GM13977 (cell line): ENCODE data around the gene PDZD4.

Experiments
- DNase-seq: peaks from one replicate; pipeline ENCODE4 v3.0.0; 2012; ENCODE audit warnings: low spot score
- in situ Hi-C: fragments of 300-500 bp; cut with MboI; formaldehyde crosslinking; loops from one replicate; pipeline ENCODE4 v1.12.0; 2022; ENCODE audit warnings: low sequenced_read_pairs, low pct_unique_long_range_greater_than_20kb, mixed read lengths, inconsistent platforms; ENCODE audit not compliant: unreplicated experiment
- TF ChIP-seq, protein P1 (sequence below): IDR thresholded peaks from 2 replicates; pipeline ENCODE4 v1.5.1; 2012; ENCODE audit warnings: mild to moderate bottlenecking, control low read depth; ENCODE audit not compliant: insufficient read depth; ENCODE audit errors: extremely low read depth, missing control alignments

The PDZD4 gene

GRCh38 chrX:153769865-153770600 lies 60.3 kb downstream of the PDZD4 start:
- in situ Hi-C loops, result no loop called here
- DNase-seq, result peak; percentile 33
- TF ChIP-seq, protein P1, sequence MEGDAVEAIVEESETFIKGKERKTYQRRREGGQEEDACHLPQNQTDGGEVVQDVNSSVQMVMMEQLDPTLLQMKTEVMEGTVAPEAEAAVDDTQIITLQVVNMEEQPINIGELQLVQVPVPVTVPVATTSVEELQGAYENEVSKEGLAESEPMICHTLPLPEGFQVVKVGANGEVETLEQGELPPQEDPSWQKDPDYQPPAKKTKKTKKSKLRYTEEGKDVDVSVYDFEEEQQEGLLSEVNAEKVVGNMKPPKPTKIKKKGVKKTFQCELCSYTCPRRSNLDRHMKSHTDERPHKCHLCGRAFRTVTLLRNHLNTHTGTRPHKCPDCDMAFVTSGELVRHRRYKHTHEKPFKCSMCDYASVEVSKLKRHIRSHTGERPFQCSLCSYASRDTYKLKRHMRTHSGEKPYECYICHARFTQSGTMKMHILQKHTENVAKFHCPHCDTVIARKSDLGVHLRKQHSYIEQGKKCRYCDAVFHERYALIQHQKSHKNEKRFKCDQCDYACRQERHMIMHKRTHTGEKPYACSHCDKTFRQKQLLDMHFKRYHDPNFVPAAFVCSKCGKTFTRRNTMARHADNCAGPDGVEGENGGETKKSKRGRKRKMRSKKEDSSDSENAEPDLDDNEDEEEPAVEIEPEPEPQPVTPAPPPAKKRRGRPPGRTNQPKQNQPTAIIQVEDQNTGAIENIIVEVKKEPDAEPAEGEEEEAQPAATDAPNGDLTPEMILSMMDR, result no peak

GRCh38 chrX:153769158-153769864 lies 61.0 kb downstream of the PDZD4 start:
- in situ Hi-C loops, result no loop called here
- TF ChIP-seq, protein P1, result no peak

GRCh38 chrX:153768311-153769157 lies 61.8 kb downstream of the PDZD4 start:
- TF ChIP-seq, protein P1, result no peak

More at GRCh38 chrX:153769158-153769864, 61.0 kb downstream of the PDZD4 start:
- peak; percentile 22 for DNase-seq

GRCh38 chrX:153767674-153768055 lies 62.7 kb downstream of the PDZD4 start:
- DNase-seq, result no peak

More at GRCh38 chrX:153768311-153769157, 61.8 kb downstream of the PDZD4 start:
- in situ Hi-C loops, result no loop called here
- DNase-seq, result peak; percentile 42

GRCh38 chrX:153766871-153767673 lies 63.3 kb downstream of the PDZD4 start:
- TF ChIP-seq, protein P1, result no peak
- in situ Hi-C loops, result no loop called here
- DNase-seq, result no peak

More at GRCh38 chrX:153767674-153768055, 62.7 kb downstream of the PDZD4 start:
- in situ Hi-C loops, result no loop called here
- TF ChIP-seq, protein P1, result no peak
